CD4-positive, alpha-beta T cell treated with Interleukin-6 for 4 hours (primary cell): ENCODE measurements around the gene TAGAP.
"Not testable (repeated sequence)": the region's sequence is repeated elsewhere in the genome, so short reads cannot be mapped to it uniquely, and the experiment has no call there.

Source experiments
- DNase-seq: peaks from one replicate; pipeline ENCODE4 v3.0.0-alpha.2; 2020; ENCODE audit warnings: mixed read lengths

Gene TAGAP

GRCh38 chr6:159005436-159005835 lies 39.4 kb downstream of the TAGAP start:
- no peak for DNase-seq

- no peak for DNase-seq
Observed at GRCh38 chr6:159004592-159004991, 40.2 kb downstream of the TAGAP start.

- no peak for DNase-seq
Observed at GRCh38 chr6:159002432-159003155, 42.2 kb downstream of the TAGAP start.

- DNase-seq = peak; percentile 93
Observed at GRCh38 chr6:158999666-159000403, 45.0 kb downstream of the TAGAP start, which contains the start of gene RSPH3. RSPH3 (minus strand) TSS chr6:159000202; CDS start chr6:158999550, 652 bp downstream.

GRCh38 chr6:158999154-158999665 lies 45.6 kb downstream of the TAGAP start:
- DNase-seq = no peak

- no peak for DNase-seq
Observed at GRCh38 chr6:158996856-158997255, 47.9 kb downstream of the TAGAP start.

- no peak for DNase-seq
Observed at GRCh38 chr6:158993639-158994038, 51.2 kb downstream of the TAGAP start.

GRCh38 chr6:158991017-158991723 lies 53.6 kb downstream of the TAGAP start:
- DNase-seq = no peak

GRCh38 chr6:158989711-158990110 lies 55.1 kb downstream of the TAGAP start:
- DNase-seq = not testable (repeated sequence)

- no peak for DNase-seq
Observed at GRCh38 chr6:158988477-158988876, 56.3 kb downstream of the TAGAP start.

- no peak for DNase-seq
Observed at GRCh38 chr6:158987657-158988056, 57.1 kb downstream of the TAGAP start.
